Measurements from ENCODE around the gene PLXDC2.

GRCh38 chr10:19929506-19930140 is 113.4 kb downstream of the PLXDC2 start:
- no peak for TF ChIP-seq CTCF (IDR thresholded peaks at IDR 0.05 in 2 of 3, conservative IDR thresholded peaks at IDR 0.05 in 1 of 3; ENCODE audit: borderline replicate concordance in 1 of 3, insufficient read depth in 1 of 3, low read depth in 2 of 3, low read length in 2 of 3)
- TF ChIP-seq POLR2A (IDR thresholded peaks at IDR 0.05; ENCODE audit: borderline replicate concordance, extremely low read depth, insufficient read depth, insufficient read length): no peak
- no peak for TF ChIP-seq EZH2 (IDR thresholded peaks at IDR 0.05)

Data from HCT116 (cell line).